ENCODE data around the gene SLC25A43.
"Not testable (repeated sequence)": the region's sequence is repeated elsewhere in the genome, so short reads cannot be mapped to it uniquely, and the experiment has no call there.

Gene SLC25A43

GRCh38 chrX:119467433-119467832, 68.3 kb downstream of the SLC25A43 start:
- no peak for DNase-seq (ENCODE audit: extremely low read depth in 1 of 2, low read depth in 1 of 2)

GRCh38 chrX:119467842-119468550, 68.9 kb downstream of the SLC25A43 start, which contains the start of gene SLC25A5:
Gene SLC25A5, plus strand, starts transcription at chrX:119468444. Its CDS starts 72 bp downstream, at chrX:119468516.
- peak; percentile 47 to 69 for DNase-seq (ENCODE audit: extremely low read depth in 1 of 2, low read depth in 1 of 2)

GRCh38 chrX:119468551-119469312, 69.6 kb downstream of the SLC25A43 start:
- DNase-seq (ENCODE audit: extremely low read depth in 1 of 2, low read depth in 1 of 2): peak; percentile 58 to 78

GRCh38 chrX:119469313-119469635, 70.1 kb downstream of the SLC25A43 start:
- DNase-seq (ENCODE audit: extremely low read depth in 1 of 2, low read depth in 1 of 2): no peak

- no peak for DNase-seq (ENCODE audit: extremely low read depth in 1 of 2, low read depth in 1 of 2)
Measured at GRCh38 chrX:119474615-119475388, 75.7 kb downstream of the SLC25A43 start.

- DNase-seq (ENCODE audit: extremely low read depth in 1 of 2, low read depth in 1 of 2): no peak
Measured at GRCh38 chrX:119475389-119476101, 76.4 kb downstream of the SLC25A43 start.

GRCh38 chrX:119477812-119478232, 78.7 kb downstream of the SLC25A43 start:
- DNase-seq (ENCODE audit: extremely low read depth in 1 of 2, low read depth in 1 of 2): no peak

- DNase-seq (ENCODE audit: extremely low read depth in 1 of 2, low read depth in 1 of 2): no peak
Measured at GRCh38 chrX:119478504-119478903, 79.4 kb downstream of the SLC25A43 start.

- no peak for DNase-seq (ENCODE audit: extremely low read depth in 1 of 2, low read depth in 1 of 2)
Measured at GRCh38 chrX:119479845-119480244, 80.7 kb downstream of the SLC25A43 start.

GRCh38 chrX:119481323-119481801, 82.2 kb downstream of the SLC25A43 start:
- no peak for DNase-seq (ENCODE audit: extremely low read depth in 1 of 2, low read depth in 1 of 2)

- DNase-seq (ENCODE audit: extremely low read depth in 1 of 2, low read depth in 1 of 2): no peak
Measured at GRCh38 chrX:119482041-119482440, 82.9 kb downstream of the SLC25A43 start.

GRCh38 chrX:119482481-119483480, 83.6 kb downstream of the SLC25A43 start:
- peak; percentile 8 to 32 for DNase-seq (ENCODE audit: extremely low read depth in 1 of 2, low read depth in 1 of 2)

GRCh38 chrX:119486745-119487144, 87.6 kb downstream of the SLC25A43 start:
- DNase-seq (ENCODE audit: extremely low read depth in 1 of 2, low read depth in 1 of 2): no peak

- not testable (repeated sequence) for DNase-seq (ENCODE audit: extremely low read depth in 1 of 2, low read depth in 1 of 2)
Measured at GRCh38 chrX:119487766-119488165, 88.6 kb downstream of the SLC25A43 start.

- DNase-seq (ENCODE audit: extremely low read depth in 1 of 2, low read depth in 1 of 2): peak in 1 of 2 donors; percentile 8
Measured at GRCh38 chrX:119488749-119489148, 89.6 kb downstream of the SLC25A43 start.

GRCh38 chrX:119489212-119490074, 90.3 kb downstream of the SLC25A43 start:
- DNase-seq (ENCODE audit: extremely low read depth in 1 of 2, low read depth in 1 of 2): no peak

GRCh38 chrX:119492463-119492862, 93.3 kb downstream of the SLC25A43 start:
- DNase-seq (ENCODE audit: extremely low read depth in 1 of 2, low read depth in 1 of 2): no peak

- DNase-seq (ENCODE audit: extremely low read depth in 1 of 2, low read depth in 1 of 2): not testable (repeated sequence)
Measured at GRCh38 chrX:119493851-119494495, 94.8 kb downstream of the SLC25A43 start.
